NK-92 (cell line): ENCODE measurements around the gene CFAP54.
"Not testable (repeated sequence)": the region's sequence is repeated elsewhere in the genome, so short reads cannot be mapped to it uniquely, and the experiment has no call there.

Experiments used
- DNase-seq: peaks from one replicate; lab custom pipeline; 2025; ENCODE audit not compliant: unreplicated experiment; lab: John Stamatoyannopoulos, UW

Gene CFAP54

GRCh38 chr12:96474206-96474605, 15.2 kb upstream of the CFAP54 start:
- no peak for DNase-seq

- DNase-seq = no peak
These were observed 11.4 kb upstream of the CFAP54 start for GRCh38 chr12:96478011-96478410.

- DNase-seq = no peak
These were observed 7.3 kb upstream of the CFAP54 start for GRCh38 chr12:96482086-96482485.

- DNase-seq = no peak
These were observed 6.3 kb upstream of the CFAP54 start for GRCh38 chr12:96483116-96483515.

- DNase-seq = no peak
These were observed 2.4 kb upstream of the CFAP54 start for GRCh38 chr12:96486751-96487613.

GRCh38 chr12:96487634-96488033, 1.7 kb upstream of the CFAP54 start:
- no peak for DNase-seq

GRCh38 chr12:96493106-96493505, 3.7 kb downstream of the CFAP54 start:
- no peak for DNase-seq

GRCh38 chr12:96494154-96494553, 4.8 kb downstream of the CFAP54 start:
- not testable (repeated sequence) for DNase-seq

- no peak for DNase-seq
These were observed 5.8 kb downstream of the CFAP54 start for GRCh38 chr12:96495155-96495554.

GRCh38 chr12:96495841-96496545, 6.6 kb downstream of the CFAP54 start:
- DNase-seq = no peak

GRCh38 chr12:96496944-96497343, 7.6 kb downstream of the CFAP54 start:
- DNase-seq = no peak

- no peak for DNase-seq
These were observed 8.5 kb downstream of the CFAP54 start for GRCh38 chr12:96497855-96498254.

GRCh38 chr12:96500693-96501092, 11.3 kb downstream of the CFAP54 start:
- no peak for DNase-seq

GRCh38 chr12:96501133-96501761, 11.9 kb downstream of the CFAP54 start:
- no peak for DNase-seq

GRCh38 chr12:96501908-96502307, 12.5 kb downstream of the CFAP54 start:
- no peak for DNase-seq

- no peak for DNase-seq
These were observed 13.1 kb downstream of the CFAP54 start for GRCh38 chr12:96502477-96502876.

GRCh38 chr12:96502949-96503532, 13.7 kb downstream of the CFAP54 start:
- no peak for DNase-seq

- DNase-seq = no peak
These were observed 14.6 kb downstream of the CFAP54 start for GRCh38 chr12:96503976-96504375.

- no peak for DNase-seq
These were observed 17.4 kb downstream of the CFAP54 start for GRCh38 chr12:96506776-96507175.

GRCh38 chr12:96510306-96510764, 21.0 kb downstream of the CFAP54 start:
- DNase-seq = no peak

- no peak for DNase-seq
These were observed 23.8 kb downstream of the CFAP54 start for GRCh38 chr12:96513166-96513565.
